ENCODE measurements around the gene SCRN1. TPM values are rescaled to one million over a fixed set of nuclear protein-coding genes. Genes with fewer than 3 reads are reported as not detected.

Gene SCRN1
- total RNA-seq, 2 donors from 2014 or later, result 110 to 112 TPM

DNA sequence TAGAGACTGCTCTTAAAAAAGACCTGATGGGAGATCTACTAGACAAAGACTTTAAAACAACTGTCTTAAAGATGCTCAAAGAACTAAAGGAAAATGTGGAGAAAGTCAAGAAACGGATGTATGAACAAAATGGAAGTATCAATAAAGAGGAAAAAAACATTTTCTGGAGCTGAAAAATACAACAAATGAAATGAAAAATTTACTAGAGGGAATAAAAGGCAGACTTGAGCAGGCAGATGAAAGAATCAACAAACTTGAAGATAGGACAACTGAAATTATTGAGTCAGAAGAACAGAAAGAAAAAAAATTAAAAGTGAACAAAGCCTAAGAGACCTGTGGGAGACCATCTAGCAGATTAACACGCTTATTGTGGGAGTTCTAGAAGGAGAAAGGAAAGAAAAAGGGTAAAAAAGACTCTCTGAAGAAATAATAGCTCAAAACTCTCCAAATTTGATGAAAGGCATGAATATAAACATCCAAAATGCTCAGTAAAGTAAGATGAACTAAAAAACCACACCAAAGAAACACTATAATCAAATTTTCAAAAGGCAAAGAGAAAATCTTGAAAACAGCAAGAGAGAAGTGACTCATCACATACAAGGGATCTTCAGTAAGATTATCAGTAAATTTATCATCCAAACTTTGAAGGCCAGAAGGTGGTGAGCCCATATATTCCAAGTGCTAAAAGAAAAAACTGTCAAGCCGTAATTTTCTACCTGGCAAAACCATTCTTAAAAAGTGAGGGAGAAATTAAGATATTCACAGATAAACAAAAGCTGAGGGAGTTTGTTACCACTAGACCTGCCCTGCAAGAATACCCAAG is 83.2 kb downstream of the SCRN1 start:
- Histone ChIP-seq H3K9ac (ENCODE audit: extremely low read depth, low read length, poor library complexity, severe bottlenecking) (no peak overlapping the region), H3K4me1 (ENCODE audit: control insufficient read depth, insufficient read depth, low read length) (no peaks in the 10 kb centered on the region), H3K9me3 (ENCODE audit: control insufficient read depth, low read length) (peaks cover 28% of the 10 kb centered on the region), H3K27me3 (ENCODE audit: control insufficient read depth, insufficient read depth, low read length, poor library complexity, severe bottlenecking) (no peaks in the 10 kb centered on the region), H3K36me3 (ENCODE audit: control insufficient read depth, insufficient read depth, low read length) (peaks cover 10% of the 10 kb centered on the region), H3K4me3 (ENCODE audit: low read length) (no peak overlapping the region), H3K27ac (ENCODE audit: low read depth, low read length) (no peak overlapping the region)
- H3K4me3 Mint-ChIP-seq, result no peak overlapping the region
- H3K4me1 Mint-ChIP-seq, result no peaks in the 10 kb centered on the region
- H3K36me3 Mint-ChIP-seq (ENCODE audit: low read depth), result peaks cover 34% of the 10 kb centered on the region
- no peak overlapping the region for H3K27ac Mint-ChIP-seq
- DNase-seq, result no peak
- TF ChIP-seq CTCF (conservative IDR thresholded peaks at IDR 0.05), result no peak
- 84 to 89% methylated on average over 3 of the region's 3 CpGs for WGBS, 2 experiments (ENCODE audit: insufficient coverage in 1 of 2, insufficient read length in 1 of 2)
- H3K9me3 Mint-ChIP-seq, result peaks cover 24% of the 10 kb centered on the region
- no peaks in the 10 kb centered on the region for H3K27me3 Mint-ChIP-seq (ENCODE audit: insufficient read depth)

DNA sequence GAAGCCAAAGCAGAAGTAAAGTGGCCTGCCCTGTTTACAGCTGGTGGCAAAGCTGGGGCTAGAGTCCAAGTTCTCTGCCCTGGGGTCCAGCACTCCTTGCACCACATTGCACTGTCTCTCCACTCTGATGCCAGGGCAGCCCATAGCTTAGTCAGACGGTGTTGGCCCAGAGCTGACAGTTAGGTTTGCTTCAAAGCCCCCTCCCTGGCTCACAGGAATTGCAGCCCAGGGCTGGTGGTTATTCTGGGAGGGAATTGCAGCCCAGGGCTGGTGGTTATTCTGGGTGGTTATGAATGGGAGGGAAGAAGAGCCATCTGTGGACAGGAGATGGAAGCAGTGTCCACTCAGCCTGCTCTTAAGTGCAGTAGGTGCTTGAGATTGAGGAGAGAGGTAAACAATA is 88.9 kb downstream of the SCRN1 start:
- Histone ChIP-seq H3K4me1 (ENCODE audit: control insufficient read depth, insufficient read depth, low read length) (no peaks in the 10 kb centered on the region), H3K9me3 (ENCODE audit: control insufficient read depth, low read length) (peaks cover 19% of the 10 kb centered on the region), H3K27ac (ENCODE audit: low read depth, low read length) (no peak overlapping the region), H3K4me3 (ENCODE audit: low read length) (no peak overlapping the region), H3K36me3 (ENCODE audit: control insufficient read depth, insufficient read depth, low read length) (peaks cover 10% of the 10 kb centered on the region), H3K9ac (ENCODE audit: extremely low read depth, low read length, poor library complexity, severe bottlenecking) (no peak overlapping the region), H3K27me3 (ENCODE audit: control insufficient read depth, insufficient read depth, low read length, poor library complexity, severe bottlenecking) (no peaks in the 10 kb centered on the region)
- TF ChIP-seq CTCF (conservative IDR thresholded peaks at IDR 0.05), result no peak
- H3K9me3 Mint-ChIP-seq, result peaks cover 20% of the 10 kb centered on the region
- H3K4me3 Mint-ChIP-seq, result no peak overlapping the region
- no peak for DNase-seq
- H3K27me3 Mint-ChIP-seq (ENCODE audit: insufficient read depth), result no peaks in the 10 kb centered on the region
- no peak overlapping the region for H3K27ac Mint-ChIP-seq
- 60 to 64% methylated on average over 1 of the region's 1 CpG for whole genome bisulfite sequencing, 2 experiments (ENCODE audit: insufficient coverage in 1 of 2, insufficient read length in 1 of 2)
- H3K4me1 Mint-ChIP-seq, result no peaks in the 10 kb centered on the region
- peaks cover 44% of the 10 kb centered on the region for H3K36me3 Mint-ChIP-seq (ENCODE audit: low read depth)

- Mint-ChIP-seq H3K27me3 (ENCODE audit: insufficient read depth) (no peaks in the 10 kb centered on the region), H3K27ac (no peak overlapping the region), H3K4me1 (no peaks in the 10 kb centered on the region), H3K9me3 (peaks cover 12% of the 10 kb centered on the region), H3K4me3 (no peak overlapping the region), H3K36me3 (ENCODE audit: low read depth) (peaks cover 29% of the 10 kb centered on the region)
- 69% methylated on average over 5 of the region's 5 CpGs for WGBS, 2 experiments (ENCODE audit: insufficient coverage in 1 of 2, insufficient read length in 1 of 2)
- Histone ChIP-seq H3K27ac (ENCODE audit: low read depth, low read length) (no peak overlapping the region), H3K4me1 (ENCODE audit: control insufficient read depth, insufficient read depth, low read length) (no peaks in the 10 kb centered on the region), H3K36me3 (ENCODE audit: control insufficient read depth, insufficient read depth, low read length) (no peaks in the 10 kb centered on the region), H3K9ac (ENCODE audit: extremely low read depth, low read length, poor library complexity, severe bottlenecking) (no peak overlapping the region), H3K27me3 (ENCODE audit: control insufficient read depth, insufficient read depth, low read length, poor library complexity, severe bottlenecking) (no peaks in the 10 kb centered on the region), H3K4me3 (ENCODE audit: low read length) (no peak overlapping the region), H3K9me3 (ENCODE audit: control insufficient read depth, low read length) (peaks cover 9% of the 10 kb centered on the region)
- no peak for DNase-seq
- no peak for TF ChIP-seq CTCF (conservative IDR thresholded peaks at IDR 0.05)
These were observed 91.3 kb downstream of the SCRN1 start for GRCh38 chr7:29898301-29898700.

Data from endodermal cell (in vitro differentiated cells).